ENCODE data around the gene KRT1.

Gene KRT1

DNA sequence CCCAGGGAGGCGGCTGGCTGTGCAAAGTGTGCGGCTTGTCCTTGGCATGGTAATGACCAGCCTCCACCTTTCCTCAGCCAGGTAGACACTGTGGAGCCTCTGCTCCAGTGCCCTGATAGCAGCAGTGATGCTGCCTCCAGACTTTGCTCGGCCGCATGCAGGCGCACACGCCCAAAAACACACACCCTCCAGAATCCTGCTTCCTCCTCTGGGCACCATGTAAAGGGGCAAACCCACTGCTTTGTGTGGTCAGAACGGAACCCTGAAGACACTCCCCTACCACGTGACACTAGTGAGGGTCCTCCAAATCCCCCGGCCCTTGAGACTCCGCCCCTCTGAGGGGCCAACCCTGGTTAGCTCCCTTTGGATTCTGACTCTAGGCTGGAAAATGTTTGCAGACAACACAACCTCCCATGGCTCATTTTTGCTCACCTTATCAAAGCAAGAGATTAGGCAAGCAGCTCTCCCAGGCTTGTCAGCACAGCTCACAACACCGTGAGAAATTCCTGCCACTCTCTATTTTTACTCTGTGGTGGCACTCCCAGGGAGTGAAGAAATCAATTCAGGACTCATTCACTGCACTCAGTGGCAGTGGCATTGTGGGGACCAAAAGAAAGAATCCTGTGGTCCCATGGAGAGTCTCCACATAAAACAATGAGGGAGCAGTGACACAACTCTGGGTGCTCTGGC is 18.6 kb upstream of the KRT1 start:
- DNase-seq (ENCODE audit: low read depth): no peak

DNA sequence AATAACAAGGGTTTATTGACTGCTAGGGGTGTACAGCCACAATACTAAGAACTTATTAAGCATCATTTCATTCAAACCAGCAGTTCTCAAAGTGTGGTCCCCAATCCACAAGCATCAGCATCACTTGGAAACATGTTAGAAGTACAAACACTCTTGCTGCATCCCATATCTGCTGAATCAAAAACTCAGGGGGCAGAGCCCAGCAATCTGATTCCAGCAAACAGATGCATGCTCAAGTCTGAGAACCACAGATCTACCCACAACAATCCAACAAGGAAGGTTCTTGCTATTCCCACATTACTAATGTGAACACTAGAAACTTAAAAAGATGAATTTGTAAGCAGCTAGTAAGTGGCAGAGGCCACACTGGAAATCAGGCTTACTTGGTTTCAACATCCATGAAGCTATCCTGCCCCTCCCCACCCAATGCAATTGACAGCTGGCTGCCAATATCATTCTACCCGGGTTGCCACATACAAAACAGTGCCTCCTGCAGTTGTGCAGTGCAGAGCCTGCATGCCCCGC is 16.9 kb upstream of the KRT1 start:
- no peak for DNase-seq (ENCODE audit: low read depth)

DNA sequence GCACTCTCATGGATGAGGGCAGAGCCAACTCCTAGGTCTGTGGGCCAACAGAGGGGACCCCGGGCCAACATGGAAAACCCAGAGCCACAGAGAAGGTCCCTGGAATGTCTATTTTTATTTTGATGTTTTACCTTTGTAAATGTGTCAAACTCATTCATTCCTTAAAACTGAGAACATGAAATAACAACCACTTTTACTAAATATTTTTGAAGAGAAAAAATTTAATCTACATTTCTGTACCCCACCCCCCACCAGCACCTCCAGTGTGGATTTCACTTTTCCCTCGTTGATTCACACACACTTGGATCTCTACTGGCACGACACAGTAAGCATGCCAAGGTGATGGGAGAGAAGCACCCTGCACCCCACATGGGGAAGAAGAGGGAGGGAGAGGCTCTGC is 16.4 kb upstream of the KRT1 start:
- DNase-seq (ENCODE audit: low read depth): no peak

DNA sequence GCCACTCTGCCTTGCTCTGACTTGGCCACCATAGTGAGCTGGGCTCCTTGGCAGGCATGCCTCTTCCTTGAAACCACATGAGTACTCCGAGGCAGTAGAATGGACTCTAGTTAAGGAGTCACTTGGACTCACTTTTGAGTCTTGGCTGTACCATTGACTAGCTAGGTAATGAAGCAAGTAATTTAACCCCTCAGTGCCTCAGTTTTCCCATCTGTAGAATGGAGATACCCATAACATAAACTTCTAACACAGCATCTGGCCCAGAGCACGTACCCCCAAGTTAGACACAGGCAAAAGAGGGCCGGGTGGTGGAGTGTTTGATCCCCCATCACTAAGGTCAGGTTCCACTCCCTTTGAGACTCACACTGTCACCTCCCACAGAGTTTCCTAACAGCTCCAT is 14.8 kb upstream of the KRT1 start:
- DNase-seq (ENCODE audit: low read depth): no peak

DNA sequence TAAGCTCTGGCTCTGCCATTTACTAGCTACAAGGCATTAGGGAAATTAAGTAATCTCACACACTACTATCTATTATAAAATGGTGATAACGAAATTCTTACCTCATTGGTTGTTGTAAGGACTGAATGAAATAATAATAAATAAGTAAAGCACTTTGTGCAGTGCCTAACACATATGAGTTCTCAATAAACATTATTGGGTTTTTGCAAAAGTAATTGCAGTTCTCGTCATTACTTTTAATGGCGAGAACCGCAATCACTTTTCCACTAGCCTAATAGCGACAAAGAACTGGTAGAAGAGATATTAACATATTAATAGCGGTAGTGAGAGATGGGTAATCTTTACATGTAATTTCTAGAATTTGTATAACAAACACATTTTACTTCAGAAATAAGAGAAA is 13.9 kb upstream of the KRT1 start:
- DNase-seq (ENCODE audit: low read depth): no peak

DNA sequence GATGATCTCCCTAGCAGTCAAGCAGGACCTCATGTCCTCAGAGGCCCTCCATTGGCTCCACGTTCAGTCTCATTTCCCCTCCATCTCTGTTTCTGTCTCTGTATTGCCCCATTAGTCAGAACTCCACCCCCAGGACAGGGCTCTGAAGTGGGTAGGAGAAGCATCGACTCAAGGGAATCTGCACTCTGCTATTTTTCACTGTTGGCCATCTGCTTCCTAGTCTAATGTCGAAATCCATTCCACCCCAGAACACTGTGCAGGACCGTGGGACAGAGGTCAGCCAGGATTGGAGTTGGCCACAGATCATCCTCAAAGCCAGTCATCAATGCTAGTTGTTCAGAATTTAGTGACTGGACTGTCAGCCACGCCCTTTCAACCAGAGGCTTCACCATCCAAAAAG is 13.1 kb upstream of the KRT1 start:
- no peak for DNase-seq (ENCODE audit: low read depth)

DNA sequence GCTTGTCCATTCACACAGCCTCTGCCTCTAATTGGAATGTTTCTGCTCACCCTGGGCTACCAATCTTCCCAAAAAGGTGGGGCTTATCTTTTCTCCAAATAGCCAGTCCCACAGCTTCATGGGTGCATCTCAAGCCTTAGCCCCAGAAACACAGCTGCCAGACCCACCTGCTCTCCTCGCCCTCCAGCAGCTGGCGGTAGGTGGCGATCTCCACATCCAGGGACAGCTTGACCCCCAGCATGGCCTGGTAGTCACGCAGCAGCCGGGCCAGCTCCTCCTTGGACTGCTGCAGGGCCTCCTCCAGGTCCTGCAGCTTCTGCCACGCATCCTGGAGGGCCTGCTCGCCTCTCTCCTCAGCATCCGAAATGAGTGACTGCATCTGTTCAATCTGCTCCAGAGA is 12.0 kb upstream of the KRT1 start:
- no peak for DNase-seq (ENCODE audit: low read depth)

DNA sequence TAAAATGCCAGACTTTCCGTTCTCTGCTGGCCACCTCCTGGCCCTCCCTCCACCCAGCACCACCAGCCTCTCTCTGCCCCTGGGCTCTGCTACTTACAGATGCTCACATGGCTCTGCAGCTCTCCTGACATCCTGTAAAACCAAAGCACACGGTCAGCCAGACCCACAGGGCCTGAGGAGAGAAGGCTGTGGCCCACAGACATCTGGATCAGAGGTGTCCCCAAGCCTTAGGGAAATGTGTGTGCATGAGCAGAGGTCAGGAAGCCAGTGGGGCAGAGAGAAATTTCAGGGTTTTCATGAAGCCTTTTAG is 11.6 kb upstream of the KRT1 start:
- no peak for DNase-seq (ENCODE audit: low read depth)

DNA sequence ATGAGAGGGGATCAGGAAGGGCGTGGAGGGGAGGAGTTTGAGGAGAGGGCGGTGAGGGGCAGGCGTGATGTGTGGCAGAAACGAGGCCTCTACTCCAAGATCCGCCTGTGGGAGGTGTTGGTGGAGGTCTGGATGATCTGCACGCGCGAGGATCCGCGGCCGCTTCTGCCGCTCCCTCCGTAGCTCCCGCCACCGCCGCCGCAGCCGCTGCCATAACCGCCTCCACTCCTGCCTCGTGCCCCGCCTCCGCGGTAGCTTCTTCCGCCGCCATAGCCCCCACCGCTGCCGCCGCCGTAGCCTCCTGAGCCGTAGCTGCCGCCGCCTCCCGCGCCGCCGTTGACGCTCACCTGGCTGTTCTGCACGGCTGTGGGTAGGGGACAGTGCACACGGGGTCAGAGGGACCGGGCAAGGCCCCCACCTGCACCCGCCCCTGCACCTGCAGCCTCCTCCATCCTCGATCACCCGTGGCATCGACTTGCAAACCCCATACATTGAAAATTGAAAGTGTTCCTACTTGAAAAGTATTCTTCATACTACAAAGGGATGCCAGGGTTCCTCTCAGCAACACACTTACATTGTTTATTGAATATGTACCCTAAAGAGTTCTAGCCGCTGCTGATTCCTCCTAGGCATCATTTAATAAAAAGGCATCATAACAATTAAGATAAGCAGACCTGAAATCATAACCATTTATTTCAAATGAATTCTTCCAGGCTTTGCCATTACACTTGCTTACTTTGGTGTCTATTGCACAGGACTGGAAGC is 11.1 kb upstream of the KRT1 start:
- no peak for DNase-seq (ENCODE audit: low read depth)

DNA sequence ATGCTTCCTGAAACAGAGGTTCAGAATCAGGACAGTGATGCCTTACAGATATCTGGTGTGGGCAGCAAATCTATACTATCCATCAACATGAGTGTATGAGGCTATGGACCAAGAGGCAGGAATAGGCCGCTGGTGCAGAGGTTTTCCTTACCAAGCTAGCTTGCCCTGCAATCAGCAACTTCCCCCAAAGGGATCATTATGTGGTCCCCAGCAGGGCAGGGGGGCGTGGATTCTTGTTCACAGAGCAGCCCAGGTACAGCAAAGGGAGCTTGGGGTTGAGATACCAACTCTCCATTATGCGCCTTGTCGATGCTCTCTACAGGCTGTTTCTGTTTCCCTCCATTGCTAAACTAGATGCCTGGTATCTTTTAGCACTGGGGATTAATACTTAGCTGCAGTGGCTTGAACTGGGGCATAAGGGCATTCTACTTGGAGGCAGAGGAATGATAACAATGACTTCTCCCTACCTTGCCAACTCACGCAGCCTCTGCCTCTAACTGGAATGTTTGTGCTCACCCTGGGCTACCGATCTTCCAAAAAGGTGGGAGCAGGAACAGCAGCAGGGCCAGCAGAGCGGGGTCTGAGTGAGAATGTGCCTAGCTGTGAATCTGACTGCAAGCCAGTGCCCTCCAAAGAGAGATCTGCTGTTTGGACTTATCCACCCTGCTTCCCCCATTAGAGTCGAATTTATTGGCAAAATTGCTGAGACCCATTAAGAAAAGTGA is 10.3 kb upstream of the KRT1 start:
- DNase-seq (ENCODE audit: low read depth): no peak

DNA sequence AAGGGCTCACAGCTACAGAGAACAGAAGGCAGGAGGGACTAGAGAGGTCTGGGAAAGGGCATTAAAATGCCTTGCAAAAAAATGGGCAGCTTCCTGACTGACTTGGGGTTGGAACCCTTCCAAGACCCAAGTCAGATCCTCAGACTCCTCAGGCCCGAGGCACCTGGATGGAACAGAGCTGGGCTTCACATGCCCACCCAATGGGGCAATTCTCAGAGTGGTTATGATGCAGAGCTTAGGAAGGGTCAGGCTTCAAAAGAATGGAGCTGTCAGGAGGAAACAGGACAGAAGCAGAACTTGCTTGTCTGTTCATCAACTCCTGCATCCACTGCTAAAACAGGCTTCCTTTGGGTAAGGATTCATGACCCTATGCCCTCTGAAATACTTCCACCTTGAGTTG is 9.7 kb upstream of the KRT1 start:
- no peak for DNase-seq (ENCODE audit: low read depth)

DNA sequence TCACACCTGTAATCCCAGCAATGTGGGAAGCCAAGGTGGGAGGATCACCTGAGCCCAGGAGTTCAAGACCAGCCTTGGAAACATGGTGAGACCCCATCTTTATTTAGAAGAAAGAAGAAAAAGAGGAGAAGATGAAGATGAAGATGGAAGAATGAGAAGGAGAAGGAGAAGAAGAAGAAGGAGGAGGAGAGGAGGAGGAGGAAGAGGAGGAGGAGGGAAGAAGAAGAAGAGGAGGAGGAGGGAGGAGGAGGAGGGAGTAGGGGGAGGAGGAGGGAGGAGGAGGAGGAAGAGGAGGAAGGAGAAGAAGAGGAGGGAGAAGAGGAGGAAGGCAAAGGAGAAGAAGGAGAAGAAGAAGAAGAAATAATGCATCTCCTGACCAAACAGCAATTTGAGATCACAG is 9.0 kb upstream of the KRT1 start:
- DNase-seq (ENCODE audit: low read depth): no peak

DNA sequence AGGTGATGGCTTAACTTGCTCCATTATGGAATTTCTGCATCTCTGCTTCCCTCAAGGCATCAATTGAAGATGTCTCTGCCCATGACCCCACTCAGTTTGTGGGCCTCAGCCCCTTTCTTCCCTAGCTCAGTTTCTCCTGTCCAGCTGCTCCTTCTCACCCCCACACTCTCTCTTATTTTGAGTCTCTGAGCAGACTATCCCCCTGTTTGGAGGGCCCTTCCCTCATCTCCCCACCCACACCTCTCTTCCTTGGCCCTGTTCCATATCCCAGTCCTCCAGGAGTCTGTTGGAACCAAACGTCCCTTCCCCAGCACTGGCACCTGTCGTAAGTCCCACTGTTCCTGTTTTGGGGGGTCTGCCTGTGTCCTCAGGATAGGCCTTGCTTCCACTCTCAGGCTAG is 8.3 kb upstream of the KRT1 start:
- DNase-seq (ENCODE audit: low read depth): no peak

DNA sequence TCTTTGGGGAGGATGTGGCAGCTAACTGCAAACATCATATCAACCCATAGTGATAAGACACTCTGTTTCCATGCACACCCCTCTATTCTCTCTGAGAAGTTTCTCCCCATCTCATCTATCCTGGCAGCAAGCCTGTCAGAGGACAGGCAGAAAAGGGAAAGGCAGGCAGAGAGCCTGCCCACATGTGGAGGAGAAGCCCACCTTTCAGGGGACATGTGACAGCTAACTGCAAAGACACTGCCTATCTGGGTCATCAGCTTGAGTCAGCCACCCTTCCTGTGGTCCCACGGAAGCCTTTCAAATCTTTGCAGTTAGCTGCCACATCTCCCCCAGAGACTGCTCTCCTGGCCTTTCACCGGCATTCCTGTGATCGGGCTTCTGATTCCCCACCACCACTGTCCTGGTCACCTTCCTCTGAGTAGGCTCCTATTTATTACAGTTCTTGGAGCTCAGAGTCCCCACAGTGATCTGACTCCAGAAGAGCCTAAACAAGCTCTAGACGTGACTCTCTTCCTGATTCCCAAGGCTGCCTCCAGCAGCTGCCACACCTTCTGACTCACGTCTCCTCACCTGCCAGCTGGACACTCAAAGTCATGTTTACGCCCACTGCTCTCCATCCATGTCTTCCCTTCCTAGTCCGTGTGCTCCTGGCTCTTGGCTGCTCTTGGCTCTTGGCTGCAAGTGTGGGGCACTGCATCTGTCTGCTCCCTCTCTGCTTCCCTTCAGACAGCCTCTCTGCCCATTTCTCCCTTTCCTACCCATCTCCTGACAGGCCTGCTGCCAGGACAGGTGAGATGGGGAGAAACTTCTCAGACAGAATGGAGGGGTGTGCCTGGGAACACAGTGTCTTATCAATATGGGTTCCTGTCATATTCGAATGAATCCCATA is 7.5 kb upstream of the KRT1 start:
- no peak for DNase-seq (ENCODE audit: low read depth)

DNA sequence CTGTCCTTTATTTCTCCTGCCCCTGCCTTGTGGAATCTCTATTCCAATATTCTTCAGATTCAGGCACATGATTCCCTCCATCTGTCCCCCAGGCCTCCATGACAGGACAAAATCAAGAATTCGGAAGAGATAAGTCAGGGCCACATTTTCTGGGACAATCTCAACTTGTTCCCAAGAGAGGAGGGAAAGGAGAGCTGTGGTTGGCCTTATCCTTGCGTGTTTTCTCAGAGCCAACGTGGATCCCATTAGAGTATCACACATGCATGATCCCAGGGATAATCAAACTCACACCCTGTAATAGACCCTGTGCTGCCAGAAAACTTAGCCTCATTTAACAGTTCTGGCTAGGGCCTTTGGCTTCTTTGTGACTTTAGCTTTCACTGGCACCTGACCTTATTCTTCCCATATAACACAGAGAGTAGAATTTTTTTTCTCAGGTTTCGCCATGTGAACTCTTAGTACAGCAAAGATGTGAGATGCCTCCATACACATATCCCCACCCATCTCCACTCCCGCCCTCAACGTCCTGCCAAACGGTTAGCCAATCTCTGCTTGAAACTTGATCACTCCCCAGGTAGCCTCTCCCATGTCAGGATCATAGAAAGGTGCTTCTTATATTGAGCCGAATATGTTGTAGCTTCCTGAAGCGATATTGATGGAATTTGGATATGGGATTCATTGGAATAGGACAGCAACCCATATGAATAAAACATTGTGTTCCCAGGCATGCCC is 6.7 kb upstream of the KRT1 start:
- DNase-seq (ENCODE audit: low read depth): no peak

DNA sequence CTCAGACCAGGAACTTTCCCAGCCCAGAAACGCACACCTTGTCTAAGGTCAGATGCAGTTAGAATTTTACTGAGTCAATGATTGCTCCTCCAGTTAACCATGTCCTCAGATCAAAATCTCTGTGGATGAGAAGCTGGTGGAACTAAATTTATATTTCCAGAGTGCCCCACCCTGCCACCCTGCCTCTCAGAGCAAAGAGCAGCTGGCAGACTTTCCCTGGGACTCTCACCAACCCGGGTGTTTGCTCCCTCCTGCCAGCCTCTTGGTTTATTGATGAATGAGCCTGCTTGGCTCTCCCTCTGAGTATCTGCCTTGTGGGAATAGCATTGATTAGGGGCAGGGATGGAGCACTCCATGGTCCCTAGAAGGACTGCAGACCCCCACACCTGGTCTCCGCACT is 5.9 kb upstream of the KRT1 start:
- no peak for DNase-seq (ENCODE audit: low read depth)

DNA sequence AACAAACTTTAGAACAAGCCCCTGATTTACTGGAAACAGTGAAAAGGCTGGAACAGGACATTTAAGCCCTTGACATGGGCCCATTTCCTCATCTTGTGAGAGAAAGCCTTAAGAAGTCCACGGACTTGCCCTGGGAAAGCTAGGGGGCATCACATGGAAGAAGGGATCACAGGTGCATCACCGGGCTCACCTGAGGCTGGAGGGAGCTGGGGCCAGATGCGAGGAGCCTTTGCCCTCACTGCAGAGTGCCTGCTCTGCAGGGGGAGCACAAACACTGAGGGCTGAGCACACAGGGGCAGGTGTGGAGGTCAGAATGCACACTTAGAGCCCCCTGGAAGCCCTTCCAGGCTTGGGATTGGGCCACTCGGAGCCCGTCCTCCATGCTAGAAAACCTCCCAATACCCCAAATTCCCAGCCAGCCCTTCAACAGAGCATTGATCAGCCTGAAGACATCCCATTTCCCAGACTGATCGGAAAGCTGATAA is 5.2 kb upstream of the KRT1 start:
- no peak for DNase-seq (ENCODE audit: low read depth)

DNA sequence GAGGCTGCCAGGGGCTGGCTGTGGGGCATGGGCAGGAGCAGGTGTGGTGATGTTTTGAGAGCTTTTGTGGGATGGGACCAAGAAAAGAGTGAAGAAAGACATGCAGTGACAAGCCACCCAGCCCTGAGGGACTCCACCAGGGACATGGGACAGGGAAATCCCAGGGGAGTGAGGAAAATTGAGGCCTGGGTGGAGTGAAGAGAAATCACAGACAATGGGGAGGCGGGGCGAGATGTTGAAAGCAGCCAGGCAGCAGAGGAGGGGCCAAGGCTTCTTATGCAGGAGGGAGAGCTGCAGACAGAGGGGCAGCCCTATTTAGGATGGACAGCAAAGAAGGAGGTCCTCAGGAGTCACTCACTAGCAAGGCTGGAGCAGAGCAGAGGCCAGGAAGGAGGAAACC is 4.2 kb upstream of the KRT1 start:
- no peak for DNase-seq (ENCODE audit: low read depth)

DNA sequence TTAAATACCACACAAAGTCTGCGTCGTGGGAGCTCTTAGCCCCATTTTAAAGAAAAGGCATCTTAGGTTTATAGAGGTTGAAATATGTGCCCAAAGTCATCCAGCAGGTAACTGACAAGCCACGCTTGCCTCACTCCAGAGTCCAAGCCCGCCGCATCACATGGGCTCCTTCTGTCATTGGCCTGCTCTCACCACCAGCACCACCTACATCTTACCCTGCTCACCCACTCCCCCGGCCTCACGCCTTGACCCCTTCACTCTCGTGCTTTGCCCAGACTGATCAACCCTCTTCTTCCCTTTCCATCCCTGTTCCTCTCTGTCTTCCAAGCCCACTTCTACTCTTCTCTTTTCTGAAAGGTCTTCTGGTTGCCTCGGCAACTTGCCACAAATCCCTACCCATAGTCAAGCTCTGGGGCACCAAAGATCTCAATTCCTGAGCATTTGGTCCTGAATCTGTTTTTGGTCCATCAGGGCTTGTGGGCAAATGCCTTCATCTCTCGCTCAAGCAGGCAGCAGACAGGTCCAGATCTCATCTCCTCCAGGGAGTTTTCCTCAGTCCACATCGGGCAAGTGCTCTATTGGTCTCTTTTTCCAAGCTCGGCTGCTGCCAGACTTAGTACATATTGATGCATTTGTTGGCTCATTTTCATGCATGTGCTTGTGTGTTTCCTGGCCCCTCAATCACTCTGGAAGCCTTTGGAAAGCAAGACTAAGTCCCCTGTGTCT is 3.5 kb upstream of the KRT1 start:
- no peak for DNase-seq (ENCODE audit: low read depth)

DNA sequence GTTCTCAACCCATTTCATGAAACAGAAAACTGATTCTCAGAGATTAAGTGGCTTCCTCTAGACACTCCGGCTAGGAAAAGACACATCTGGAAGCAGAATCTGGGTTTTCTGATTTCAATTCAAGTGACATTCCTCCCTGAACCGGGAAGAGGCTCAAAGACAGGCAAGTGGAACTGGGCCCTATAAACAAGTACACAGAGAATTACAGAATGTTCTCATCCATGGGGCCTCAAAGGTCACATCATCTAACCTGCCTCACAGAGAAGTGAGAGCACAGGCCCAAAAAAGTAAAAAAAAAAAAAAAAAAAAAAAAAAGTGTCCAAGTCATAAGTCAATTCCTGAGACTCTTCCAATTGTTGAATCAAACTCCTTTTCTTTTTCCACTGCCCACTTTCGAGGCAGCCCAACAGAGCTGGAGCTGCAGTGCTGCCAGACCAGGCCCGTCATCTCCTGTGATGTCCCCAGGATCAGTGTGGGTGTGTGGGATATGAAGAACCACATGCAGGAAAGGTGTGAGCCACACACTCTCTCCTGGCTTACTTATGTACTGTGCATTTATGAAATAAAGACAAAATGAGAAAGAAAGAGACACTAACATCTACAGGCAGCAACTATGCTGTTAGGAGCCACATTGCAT is 2.8 kb upstream of the KRT1 start:
- no peak for DNase-seq (ENCODE audit: low read depth)

DNA sequence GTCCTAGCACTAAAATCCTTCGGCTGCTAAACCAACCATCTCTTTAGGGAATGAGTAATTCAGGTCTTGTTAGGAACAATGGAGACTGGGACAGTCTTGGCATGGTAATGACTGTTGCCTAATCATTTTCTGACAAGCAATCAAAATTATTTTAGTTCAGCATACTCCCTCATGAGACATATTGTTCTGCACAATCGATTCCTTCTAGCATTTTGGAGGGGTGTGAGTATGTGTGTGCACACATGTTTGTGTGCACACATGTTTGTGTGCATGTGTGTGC is 2.1 kb upstream of the KRT1 start:
- DNase-seq (ENCODE audit: low read depth): no peak
